Stimulated activated CD4-positive, alpha-beta T cell treated with anti-CD3 and anti-CD28 coated beads, Interleukin-1b, Interleukin-23, amount 100 ng/mL, for 1 hour (primary cell): ENCODE results near the gene FLRT1.

Experiments used
- DNase-seq, 2 donors: peaks; one replicate each; pipeline ENCODE4 v3.0.0-alpha.2; 2020; ENCODE audit warnings: low read depth in 2 of 2

The FLRT1 gene

DNA sequence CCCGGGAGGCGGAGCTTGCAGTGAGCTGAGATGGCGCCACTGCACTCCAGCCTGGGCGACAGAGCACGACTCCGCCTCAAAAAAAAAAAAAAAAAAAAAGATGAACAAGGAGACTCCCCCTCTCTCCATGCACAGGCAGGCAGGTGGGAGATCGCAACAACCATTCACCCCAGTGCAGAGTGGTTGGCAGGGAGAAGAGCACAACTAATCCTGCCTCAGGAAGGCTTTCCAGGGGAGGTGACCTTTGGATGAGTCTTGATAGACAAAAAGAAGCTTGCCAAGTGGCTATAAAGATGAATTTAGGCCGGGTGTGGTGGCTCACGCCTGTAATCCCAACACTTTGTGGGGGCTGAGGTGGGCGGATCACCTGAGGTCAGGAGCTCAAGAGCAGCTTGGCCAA, 30.0 kb downstream of the FLRT1 start:
- no peak for DNase-seq

DNA sequence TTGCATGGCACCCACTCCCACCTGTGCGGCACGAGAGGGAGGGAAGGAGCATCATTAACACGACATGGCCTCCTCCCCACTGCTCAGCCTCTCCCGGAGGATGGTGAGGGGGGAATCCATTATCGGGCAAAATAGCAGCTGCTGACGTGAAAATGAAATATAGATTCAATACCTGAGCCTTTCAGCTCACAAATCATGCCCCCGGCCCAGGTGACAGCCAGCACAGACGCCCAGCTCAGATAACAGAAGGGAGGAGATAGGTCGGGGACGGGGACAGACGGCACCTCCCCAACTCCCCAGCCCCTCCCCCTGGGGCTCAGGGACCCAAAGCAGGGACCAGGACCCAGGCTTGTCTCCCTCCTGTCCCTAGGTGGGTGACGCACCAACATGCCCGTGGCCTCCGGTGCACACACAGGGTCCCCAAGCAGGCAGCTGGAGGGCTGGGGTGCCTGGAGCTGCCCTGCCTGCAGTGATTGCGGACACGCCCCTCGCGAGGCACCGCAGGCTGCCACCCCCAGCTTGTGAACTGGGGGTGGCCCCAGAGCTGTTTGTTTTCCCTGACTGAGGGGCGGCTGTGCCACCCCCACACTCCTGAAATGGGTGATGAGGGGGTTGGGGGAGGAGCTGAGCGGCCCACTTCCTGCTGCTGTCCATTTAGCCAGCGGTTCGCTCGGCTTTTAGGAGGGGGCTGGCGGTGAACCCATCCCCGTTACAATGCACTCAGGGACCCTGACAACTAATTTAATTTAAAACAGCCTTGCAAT, 31.7 kb downstream of the FLRT1 start:
- no peak for DNase-seq

DNA sequence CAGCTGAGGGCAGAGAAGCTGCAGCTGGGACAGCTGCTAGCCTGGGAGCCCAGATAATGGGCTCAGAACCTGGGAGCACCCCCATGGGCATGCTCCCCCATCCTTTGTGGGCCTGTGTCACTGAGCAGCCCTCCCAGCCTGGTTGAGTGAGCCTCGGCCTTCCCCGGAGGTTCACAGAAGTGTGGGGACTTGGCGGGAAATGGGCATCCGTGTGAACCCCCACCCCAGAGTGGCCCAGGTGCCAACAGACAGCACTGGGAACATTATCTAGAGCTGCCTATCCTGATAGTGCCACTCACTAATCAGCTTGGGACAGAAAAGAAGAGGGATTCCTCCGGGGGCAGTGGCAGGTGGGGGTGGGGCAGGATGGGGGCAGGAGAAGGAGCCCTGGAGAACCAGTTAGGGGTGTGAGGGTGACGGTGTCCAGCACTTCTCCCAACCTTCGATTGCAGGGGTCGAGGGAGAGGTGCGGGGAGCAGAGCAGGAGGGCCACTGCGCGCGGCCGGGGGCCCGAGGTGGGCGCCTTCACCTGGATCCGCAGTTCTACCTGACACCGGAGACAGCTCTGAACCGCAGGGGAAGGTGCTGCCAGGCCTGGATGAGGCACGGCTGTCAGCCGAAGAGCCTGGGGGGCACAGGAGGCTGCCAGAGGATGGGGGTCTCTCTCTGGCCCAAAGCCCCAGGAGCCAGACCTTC, 33.1 kb downstream of the FLRT1 start:
- no peak for DNase-seq

DNA sequence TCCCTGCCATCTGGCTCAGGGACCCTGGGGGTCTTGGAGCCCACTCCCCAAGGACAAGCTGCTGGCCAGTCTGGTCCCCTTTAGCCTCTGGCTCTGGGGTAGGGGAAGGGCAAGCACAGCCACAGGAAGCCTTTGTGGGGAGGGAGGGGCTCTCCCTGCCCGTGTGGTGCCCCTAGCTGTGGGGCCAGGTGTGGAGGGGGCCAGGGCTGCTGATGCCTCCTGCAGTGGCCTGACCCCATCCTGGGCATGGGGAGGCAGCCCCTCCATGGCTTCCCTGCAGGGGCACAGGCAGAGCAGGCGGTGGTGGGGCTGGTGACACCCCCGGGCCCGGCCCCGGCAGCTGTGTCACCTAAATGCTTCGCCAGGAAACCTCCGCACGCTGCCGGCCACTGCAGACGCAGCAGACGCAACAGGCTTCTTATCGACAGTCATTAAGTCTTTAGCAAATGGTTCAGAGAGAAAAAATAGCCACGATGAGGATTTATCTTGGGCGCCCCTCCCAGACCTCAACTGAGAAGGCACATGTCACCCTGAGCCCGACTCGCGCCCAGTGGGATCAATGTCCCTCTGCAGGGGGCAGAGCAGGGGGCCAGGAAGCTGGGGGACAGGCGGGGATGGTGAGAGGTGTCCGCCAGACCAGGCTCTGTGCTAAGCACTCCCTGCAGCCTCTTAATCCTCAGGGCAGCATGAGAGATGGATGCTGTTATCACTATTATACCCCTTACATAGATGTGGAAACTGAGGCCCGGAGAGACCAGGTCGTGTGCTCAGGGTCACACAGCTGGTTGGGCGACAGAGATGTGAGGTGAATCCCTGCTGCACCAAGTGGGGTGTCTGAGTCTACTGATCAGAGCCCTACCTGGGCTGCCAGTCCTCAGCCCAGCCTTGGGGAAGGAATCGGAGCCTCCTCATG, 33.9 kb downstream of the FLRT1 start:
- no peak for DNase-seq

DNA sequence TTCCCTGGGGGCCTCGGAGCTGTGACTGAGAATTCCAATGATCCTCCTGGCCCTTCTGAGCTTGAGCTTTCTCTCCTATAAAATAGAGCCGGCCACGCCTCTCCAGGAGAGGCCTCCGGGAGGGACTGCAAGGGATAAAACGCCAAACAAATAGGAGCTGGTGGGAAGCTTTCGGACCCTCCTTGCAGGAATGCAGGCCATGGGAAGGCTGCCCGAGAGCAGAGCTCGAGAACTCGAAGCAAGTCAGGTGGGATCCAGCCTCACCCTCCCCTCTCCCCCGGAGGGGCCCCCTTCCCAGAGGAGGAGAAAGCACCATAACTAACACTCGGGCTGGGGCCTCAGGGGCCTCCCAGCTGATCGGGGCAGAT, 34.6 kb downstream of the FLRT1 start:
- DNase-seq = no peak

DNA sequence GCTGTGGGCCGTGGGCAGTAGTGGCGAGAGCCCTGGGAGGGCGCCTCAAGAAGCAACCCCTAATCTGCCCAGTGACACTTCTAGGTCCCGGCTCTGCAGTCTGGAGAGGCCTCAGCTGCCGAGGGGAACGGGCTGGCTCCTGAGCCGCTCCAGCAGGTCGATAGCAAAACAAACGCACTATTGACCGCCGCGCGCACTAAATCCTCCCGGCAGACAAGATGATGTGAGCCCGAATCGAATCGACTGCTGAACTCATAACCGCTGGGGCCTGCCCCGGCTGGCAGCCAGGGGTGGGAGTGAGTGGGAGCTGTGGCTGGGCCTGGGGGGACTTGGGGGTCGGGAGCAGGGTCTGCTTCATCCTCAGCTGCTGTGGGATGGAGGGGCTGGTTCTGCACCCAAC, 36.1 kb downstream of the FLRT1 start:
- no peak for DNase-seq

DNA sequence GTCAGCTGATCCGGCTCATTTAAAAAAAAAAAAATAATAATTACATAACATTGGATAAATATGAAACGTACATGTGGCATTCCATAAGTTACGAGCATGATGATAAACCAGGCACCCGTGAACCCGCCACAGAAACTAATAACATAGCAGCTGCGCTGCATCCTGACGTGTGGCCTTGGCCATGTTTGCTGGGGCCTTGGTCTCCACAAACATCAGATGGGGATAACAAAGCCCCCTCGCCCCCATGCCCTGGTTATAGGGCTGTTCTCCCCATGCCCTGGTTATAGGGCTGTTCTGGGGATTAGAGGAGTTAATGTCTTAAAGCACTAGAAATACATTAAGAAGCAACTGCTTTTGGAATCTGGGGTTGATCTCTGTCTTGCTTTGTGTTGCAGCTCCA, 36.7 kb downstream of the FLRT1 start:
- DNase-seq = no peak

DNA sequence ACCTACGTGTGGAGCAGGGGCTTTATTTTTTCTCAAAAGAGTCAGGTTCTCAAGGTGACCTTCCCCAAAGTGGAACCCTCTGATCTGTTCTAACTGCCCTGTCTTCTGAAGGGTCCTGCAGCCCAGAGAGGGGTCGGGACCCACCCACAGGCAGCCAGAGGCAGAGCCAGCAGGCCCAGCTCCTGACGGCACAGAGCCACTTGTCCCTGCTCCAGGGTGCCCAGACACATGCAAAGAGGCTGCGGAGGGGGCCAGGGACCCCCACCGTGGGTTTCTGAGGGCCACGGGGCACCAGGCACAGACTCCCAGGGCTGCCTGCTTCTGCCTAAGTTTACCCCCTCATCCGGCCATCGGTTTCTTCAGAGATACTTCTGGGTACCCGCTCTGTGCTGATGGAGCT, 37.1 kb downstream of the FLRT1 start:
- no peak for DNase-seq

DNA sequence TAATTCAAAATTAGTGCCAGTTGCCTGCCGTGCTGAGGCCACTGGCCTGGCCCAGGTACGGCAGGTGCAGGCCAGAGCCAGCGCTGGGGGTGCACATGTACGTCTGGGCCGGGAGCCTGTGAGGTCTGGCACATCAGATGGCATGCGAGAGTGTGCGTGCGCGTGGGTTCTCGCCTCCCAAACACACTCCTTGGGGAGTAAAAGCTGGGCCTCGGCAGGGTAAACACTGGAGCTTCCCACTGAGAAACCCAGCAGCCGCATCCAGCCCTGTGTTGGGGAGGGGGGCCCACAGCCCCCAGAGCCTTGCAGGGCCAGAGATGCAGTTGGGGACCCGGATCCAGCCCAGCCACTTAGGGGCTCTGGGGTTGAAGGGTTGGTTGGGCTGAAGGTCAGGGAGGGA, 37.8 kb downstream of the FLRT1 start:
- no peak for DNase-seq

DNA sequence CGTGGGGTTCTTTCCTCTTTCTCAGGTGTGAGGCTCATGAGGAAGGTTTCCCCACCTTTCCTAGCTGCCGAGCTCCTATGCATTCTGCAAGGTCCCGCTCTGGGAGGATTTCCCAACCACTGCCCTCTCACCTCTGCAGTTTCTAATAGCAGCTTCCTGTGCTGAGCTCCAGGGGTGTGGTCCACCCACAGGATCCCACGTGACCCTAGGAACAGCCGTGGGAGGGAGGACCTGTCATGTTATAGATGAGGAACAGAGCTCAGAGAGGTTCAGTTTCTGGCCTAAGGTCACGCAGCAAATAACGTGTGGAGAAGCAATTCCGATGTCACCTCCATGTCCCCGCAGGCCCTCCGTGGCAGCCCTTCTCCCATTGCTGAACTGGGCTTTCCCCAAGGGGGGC, 38.5 kb downstream of the FLRT1 start:
- DNase-seq = no peak

DNA sequence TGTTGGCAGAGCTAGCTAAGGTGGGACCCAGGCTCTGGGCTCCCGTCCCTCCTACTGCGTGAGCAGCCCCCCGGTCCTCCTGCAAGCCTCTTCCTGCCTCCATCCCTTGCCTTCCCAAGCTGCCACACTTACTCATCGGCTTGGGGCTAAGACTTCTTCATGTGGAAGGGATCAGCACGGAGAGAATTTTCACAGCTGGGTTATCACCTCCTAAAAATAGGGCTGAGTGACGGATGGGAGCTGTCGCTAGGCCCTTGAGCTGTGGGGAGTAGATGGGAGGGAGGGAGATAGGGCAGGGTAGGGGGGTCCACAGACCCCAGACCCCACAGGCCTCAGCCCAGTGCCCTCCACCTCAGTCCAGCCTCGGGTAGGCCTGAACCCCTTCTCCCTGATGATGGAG, 41.0 kb downstream of the FLRT1 start:
- DNase-seq = no peak

DNA sequence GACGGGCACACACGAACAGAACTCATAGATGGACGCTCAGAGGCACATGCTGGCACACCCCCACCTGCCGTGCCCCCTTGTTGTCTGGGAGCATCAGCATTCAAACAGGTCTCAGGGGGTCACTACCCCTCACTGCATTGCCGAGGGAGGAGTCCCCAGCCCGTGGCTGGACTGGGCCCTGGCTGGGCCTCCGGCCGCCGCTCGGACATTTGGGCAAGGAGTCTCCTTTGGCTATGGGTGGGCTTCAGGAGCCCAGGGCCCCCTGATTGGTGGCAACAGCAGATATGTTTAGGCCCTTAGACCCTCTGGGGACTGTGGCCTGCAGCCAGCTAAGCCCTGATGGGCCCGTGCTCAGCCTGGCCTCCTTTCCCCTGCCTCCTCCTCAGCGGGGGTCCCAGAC, 41.9 kb downstream of the FLRT1 start:
- no peak for DNase-seq

DNA sequence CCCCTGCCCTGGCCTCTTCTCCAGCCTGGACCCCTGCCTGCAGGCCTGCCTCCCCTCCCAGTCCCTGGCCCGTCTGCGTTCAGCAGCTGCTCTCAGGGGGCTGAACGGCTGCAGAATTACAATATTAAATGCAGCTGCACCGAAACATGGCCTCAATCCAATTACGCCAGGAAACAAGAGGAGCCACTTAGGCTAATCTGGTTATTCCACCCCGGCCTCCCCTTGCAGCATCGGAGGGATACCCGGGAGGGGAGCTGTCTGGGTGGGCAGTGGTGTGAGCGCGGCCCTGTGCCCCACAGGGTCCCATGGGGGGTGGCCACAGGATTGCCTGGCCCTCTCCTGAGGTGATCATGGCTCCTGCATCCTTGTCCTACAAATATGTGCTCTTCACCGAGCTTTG, 42.6 kb downstream of the FLRT1 start:
- no peak for DNase-seq

DNA sequence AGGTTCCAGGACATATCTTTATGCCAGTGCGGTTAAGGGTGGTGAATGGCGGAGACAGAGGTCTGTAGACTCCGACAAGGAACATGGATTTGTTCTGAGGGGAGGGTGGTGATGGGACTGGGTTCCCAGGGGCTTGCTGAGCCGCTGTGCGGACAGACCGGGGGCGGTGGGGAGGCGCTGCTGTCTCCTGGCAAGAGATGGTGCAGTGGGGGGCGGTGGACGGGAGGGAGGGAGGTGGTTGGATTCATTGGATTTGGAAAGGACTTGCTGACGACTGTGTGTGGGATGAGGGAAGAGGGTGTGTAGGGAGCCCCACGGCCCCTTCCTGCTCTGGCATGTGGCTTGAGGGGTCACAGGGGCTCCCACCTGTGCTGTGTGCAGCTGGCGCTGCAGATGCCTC, 43.2 kb downstream of the FLRT1 start:
- no peak for DNase-seq

DNA sequence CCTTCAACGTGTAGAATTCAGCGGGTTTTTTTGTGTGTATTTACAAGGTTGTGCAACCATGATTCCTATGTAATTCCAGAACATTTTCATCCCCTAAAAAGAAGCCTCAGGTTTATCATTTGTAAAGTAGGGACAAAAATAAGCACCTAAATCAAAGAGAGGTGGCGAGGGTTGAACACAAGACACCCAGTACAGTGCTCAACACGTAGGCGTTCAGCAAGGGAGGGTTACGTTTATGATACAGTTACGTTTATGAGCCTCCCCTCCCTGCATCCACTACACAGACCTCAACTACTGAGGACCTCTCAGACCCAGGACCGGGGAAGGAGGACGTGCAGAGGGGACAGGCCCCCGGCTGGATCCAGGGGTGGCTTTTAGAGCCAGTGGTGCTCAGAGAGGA, 44.7 kb downstream of the FLRT1 start:
- DNase-seq = no peak

DNA sequence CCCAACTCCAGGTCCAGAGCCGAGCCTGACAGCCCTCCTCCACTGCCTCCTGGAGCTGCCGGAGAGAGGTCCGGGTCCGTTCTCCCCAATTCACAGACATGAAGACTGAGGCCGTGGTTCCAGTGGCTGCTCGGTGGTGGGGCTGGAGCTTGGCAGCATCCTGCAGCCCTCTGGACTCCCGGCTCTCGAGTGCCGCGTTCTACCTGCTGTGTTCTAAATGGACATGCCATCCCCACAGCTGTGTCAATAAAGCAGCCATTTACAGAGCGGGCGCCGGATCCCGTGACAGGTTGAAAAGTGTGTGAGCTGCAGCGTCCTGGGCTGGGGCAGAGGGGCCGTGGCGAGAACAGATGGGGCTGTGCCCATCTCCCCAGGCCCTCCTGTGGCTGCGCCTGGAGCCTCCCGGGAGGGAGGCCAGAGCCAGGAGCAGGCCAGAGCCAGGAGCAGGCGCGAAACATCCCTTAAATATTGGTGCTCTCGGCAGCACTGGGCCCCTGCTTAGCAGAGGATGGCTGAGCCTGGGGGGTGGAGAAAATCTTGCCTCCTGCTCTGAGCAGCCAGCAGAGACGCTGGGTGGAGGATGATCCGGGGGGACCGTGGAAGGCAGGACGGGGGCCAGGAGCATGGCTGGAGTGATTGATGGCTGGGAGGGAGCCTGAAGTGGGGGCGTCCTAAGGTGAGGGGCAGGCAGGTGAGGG, 46.2 kb downstream of the FLRT1 start:
- DNase-seq = no peak

DNA sequence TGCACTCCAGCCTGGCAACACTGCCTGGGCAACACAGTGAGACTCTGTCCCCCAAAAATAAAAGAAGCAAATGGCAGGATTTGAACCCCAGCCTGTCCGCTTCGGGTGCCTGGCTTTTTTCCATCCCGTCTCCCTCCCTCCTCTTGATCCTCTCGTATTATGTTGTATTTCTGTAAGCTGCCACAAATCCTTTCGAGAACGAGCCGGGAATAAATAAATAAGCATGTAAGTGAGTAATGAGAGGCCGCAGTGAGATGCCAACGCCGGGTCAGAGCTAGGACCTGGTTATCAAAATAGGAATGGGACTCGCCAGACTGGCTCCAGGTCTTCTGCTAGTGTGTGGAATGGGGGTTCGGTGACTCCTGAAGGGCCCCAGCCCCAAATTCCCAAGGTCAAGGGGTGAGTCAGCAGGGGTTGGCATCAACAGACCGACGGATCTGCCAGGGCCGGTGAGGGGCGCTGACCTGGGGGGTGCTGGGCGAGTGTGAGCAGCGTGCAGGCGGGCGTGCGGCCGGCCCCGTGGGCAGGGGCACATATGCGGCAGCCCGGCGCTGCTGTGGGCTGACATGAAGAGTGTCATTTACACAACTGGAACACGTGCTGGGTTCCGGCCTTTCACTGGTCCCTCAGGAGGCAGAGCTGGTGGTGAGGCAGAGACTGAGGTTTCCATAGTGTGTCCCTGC, 47.8 kb downstream of the FLRT1 start:
- no peak for DNase-seq

DNA sequence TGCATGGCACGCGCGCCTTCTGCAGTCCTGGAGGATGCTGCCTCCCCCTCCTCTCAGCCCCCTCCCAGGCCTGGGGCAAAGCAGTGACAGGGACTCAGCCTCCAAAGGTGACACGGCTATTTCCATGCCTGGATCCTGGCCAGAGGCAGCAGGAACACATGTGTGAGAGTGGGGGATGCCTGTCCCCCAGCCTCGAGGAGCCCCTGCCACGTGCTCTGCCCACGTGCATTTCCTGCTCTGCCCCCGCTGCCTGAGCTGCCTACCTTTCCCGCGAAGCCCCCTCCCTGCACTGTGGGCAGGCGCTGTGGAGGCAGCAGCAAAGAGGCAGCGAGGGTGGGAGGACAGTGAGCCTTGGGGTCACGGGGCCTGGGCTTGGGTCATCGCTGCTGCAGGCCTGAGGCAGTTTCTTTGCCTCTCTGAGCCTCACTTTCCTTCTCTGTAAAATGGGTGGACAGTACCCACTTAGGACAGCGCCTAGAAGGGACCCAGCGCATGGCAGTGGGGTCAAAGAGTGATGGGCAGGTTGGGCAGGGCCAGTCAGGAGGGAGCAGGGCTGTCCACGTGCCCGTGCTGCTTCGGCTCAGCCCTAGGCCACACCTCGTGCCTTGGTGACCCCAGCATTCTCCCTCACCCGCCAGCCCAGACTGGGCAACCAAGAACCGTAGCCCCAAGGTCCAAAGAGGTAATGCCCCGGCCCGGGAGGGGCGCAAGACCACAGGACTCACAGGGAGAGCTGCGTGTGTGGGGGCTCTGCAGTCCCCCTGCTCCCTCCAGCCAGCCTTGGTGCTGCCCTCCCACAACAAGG, 48.6 kb downstream of the FLRT1 start:
- DNase-seq = no peak

DNA sequence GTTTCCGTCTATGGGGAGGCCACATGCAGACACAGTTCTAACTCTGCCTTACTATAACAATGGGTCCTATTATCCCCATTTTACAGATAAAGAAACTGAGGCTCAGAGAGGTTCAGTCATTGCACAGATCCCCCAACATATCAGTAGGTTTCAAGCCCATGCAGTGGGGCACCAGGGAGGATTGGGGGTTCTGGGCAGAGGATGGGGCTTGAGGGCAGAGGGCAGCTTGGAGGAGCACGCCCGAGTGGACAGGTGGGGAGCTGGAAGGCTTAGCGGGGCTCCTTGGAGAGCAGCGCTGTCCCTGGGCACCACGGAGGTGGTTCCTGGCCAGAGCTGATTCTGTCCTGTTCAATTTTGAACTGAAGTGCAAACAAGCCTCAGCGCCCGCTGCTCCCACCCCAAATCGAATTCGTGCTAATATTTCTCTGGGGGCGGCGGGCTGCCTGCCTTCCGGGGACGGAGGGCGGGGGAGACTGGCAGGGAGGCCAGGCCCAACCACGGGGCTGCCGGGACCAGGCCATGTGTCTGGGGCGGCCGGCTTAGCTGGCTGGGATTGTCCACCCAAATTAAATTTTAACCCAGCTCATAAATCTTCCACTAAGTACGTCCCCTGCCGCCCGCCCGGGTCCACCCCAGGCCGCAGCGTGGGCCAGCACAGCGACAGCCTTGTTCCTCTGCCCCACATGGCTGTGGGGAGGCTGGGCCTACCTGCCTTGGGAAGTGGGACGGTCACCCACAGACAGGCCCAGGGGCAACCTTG, 49.4 kb downstream of the FLRT1 start:
- no peak for DNase-seq
